ENCODE measurements around the gene SRMS.
"Not testable (repeated sequence)": the region's sequence is repeated elsewhere in the genome, so short reads cannot be mapped to it uniquely, and the experiment has no call there.

Gene SRMS

GRCh38 chr20:63522091-63522868 is 25.3 kb downstream of the SRMS start:
- peak; percentile 8 for DNase-seq (ENCODE audit: low read depth, low spot score)

GRCh38 chr20:63521602-63522001 is 25.9 kb downstream of the SRMS start:
- peak; percentile 30 for DNase-seq (ENCODE audit: low read depth, low spot score)

GRCh38 chr20:63520934-63521601 is 26.5 kb downstream of the SRMS start:
- DNase-seq (ENCODE audit: low read depth, low spot score) = peak; percentile 53

- DNase-seq (ENCODE audit: low read depth, low spot score) = no peak
These were observed 27.0 kb downstream of the SRMS start, which contains the start of gene PPDPF for GRCh38 chr20:63520504-63520933. TSS of gene PPDPF (plus strand) at chr20:63520765. CDS start at chr20:63521309, 544 bp downstream.

GRCh38 chr20:63519668-63520503 is 27.7 kb downstream of the SRMS start:
- DNase-seq (ENCODE audit: low read depth, low spot score) = peak; percentile 67

- DNase-seq (ENCODE audit: low read depth, low spot score) = no peak
These were observed 28.4 kb downstream of the SRMS start for GRCh38 chr20:63518946-63519667.

GRCh38 chr20:63518351-63518861 is 29.1 kb downstream of the SRMS start:
- peak; percentile 74 for DNase-seq (ENCODE audit: low read depth, low spot score)

- no peak for DNase-seq (ENCODE audit: low read depth, low spot score)
These were observed 29.9 kb downstream of the SRMS start for GRCh38 chr20:63517376-63518309.

- not testable (repeated sequence) for DNase-seq (ENCODE audit: low read depth, low spot score)
These were observed 33.0 kb downstream of the SRMS start for GRCh38 chr20:63514520-63514919.

- DNase-seq (ENCODE audit: low read depth, low spot score) = no peak
These were observed 34.3 kb downstream of the SRMS start for GRCh38 chr20:63513207-63513606.

GRCh38 chr20:63509088-63509564 is 38.4 kb downstream of the SRMS start:
- no peak for DNase-seq (ENCODE audit: low read depth, low spot score)

GRCh38 chr20:63508072-63508768 is 39.3 kb downstream of the SRMS start:
- no peak for DNase-seq (ENCODE audit: low read depth, low spot score)

- no peak for DNase-seq (ENCODE audit: low read depth, low spot score)
These were observed 40.3 kb downstream of the SRMS start for GRCh38 chr20:63507083-63507743.

GRCh38 chr20:63505723-63506122 is 41.8 kb downstream of the SRMS start:
- no peak for DNase-seq (ENCODE audit: low read depth, low spot score)

- no peak for DNase-seq (ENCODE audit: low read depth, low spot score)
These were observed 42.3 kb downstream of the SRMS start for GRCh38 chr20:63505281-63505680.

GRCh38 chr20:63504642-63505041 is 42.9 kb downstream of the SRMS start:
- no peak for DNase-seq (ENCODE audit: low read depth, low spot score)

- no peak for DNase-seq (ENCODE audit: low read depth, low spot score)
These were observed 44.0 kb downstream of the SRMS start for GRCh38 chr20:63503524-63503923.

GRCh38 chr20:63502671-63503172 is 44.8 kb downstream of the SRMS start:
- peak; percentile 19 for DNase-seq (ENCODE audit: low read depth, low spot score)
